ENCODE data around the gene P4HA2. TPM values are rescaled to one million over a fixed set of nuclear protein-coding genes. Genes with fewer than 3 reads are reported as not detected.

Gene P4HA2
- polyA plus RNA-seq, 1 donor (not counting 4 experiments of a cell fraction or from before 2014, with no cell fraction given), result 93.6 TPM

- no peak for FAIRE-seq
- H3K9ac ChIP-seq (ENCODE audit: control insufficient read depth, extremely low read depth, insufficient read depth, low read length), result no peak overlapping the region
- H3K4me3 ChIP-seq (ENCODE audit: control insufficient read depth in 2 of 3, extremely low read depth in 1 of 3, insufficient read depth in 2 of 3, low read depth in 1 of 3, low read length in 3 of 3), result no peak overlapping the region
- TF ChIP-seq EZH2 (IDR thresholded peaks at IDR 0.05; ENCODE audit: low read length), result no peak
- no peak for TF ChIP-seq CTCF (optimal IDR thresholded peaks at IDR 0.05 in 1 of 3, IDR thresholded peaks at IDR 0.05 in 1 of 3, conservative IDR thresholded peaks at IDR 0.05 in 1 of 3; ENCODE audit: extremely low read depth in 1 of 3, insufficient read depth in 2 of 3, low read length in 3 of 3)
- peaks cover 5% of the 10 kb centered on the region for H3K9me3 ChIP-seq (ENCODE audit: control insufficient read depth, low read depth, low read length)
- H3K4me2 ChIP-seq (ENCODE audit: control insufficient read depth, extremely low read depth, insufficient read depth, low read depth, low read length), result no peak overlapping the region
- H3K9me1 ChIP-seq (ENCODE audit: control insufficient read depth, extremely low read depth, insufficient read depth, low read length), result no peaks in the 10 kb centered on the region
- H2AFZ ChIP-seq (ENCODE audit: control insufficient read depth, low read length), result no peak overlapping the region
- no peaks in the 10 kb centered on the region for H3K79me2 ChIP-seq (ENCODE audit: control insufficient read depth, insufficient read depth, low read length)
- H3K27ac ChIP-seq (ENCODE audit: control insufficient read depth, insufficient read depth, low read length), result no peak overlapping the region
- peaks cover 7% of the 10 kb centered on the region for H3K27me3 ChIP-seq (ENCODE audit: control insufficient read depth, extremely low read depth, insufficient read depth, low read length)
- no peak for DNase-seq (ENCODE audit: low read depth, low spot score)
- dilution Hi-C loops (cut with MboI; ENCODE audit: extremely low pct_ligation_motif_present, low sequenced_read_pairs), result no loop called here
- H3K4me1 ChIP-seq (ENCODE audit: control insufficient read depth, extremely low read depth, insufficient read depth, low read length), result peaks cover 5% of the 10 kb centered on the region
- no peaks in the 10 kb centered on the region for H3K36me3 ChIP-seq (ENCODE audit: control insufficient read depth in 2 of 2, extremely low read depth in 1 of 2, insufficient read depth in 2 of 2, low read length in 2 of 2)
- H4K20me1 ChIP-seq (ENCODE audit: control insufficient read depth, extremely low read depth, insufficient read depth, low read length), result no peaks in the 10 kb centered on the region
Measured at GRCh38 chr5:132143148-132143547, 84.5 kb downstream of the P4HA2 start.

DNA sequence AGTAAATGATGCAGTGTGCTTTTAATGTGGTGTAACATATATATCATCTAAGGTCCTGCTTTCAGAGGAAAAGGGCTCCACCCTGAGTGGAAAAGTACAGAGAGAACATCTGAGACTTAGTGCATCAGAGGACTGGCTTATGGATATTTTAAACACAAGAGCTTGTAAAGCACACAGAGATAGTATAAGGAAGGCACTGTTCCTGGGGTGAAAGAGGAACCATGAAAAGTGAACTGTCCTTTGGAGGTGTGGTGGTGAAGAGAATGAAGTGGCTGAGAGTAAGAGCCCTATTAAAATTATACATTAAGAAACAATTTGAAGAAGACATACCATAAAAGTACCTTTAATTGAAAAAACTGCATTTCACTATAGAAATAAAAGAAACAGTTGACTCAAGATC, 85.2 kb downstream of the P4HA2 start:
- Histone ChIP-seq H3K4me1 (ENCODE audit: control insufficient read depth, extremely low read depth, insufficient read depth, low read length) (peaks cover 11% of the 10 kb centered on the region), H3K9ac (ENCODE audit: control insufficient read depth, extremely low read depth, insufficient read depth, low read length) (no peak overlapping the region), H3K27ac (ENCODE audit: control insufficient read depth, insufficient read depth, low read length) (no peak overlapping the region), H3K4me2 (ENCODE audit: control insufficient read depth, extremely low read depth, insufficient read depth, low read depth, low read length) (no peak overlapping the region), H4K20me1 (ENCODE audit: control insufficient read depth, extremely low read depth, insufficient read depth, low read length) (no peaks in the 10 kb centered on the region), H2AFZ (ENCODE audit: control insufficient read depth, low read length) (no peak overlapping the region), H3K9me1 (ENCODE audit: control insufficient read depth, extremely low read depth, insufficient read depth, low read length) (no peaks in the 10 kb centered on the region), H3K79me2 (ENCODE audit: control insufficient read depth, insufficient read depth, low read length) (no peaks in the 10 kb centered on the region), H3K36me3 (ENCODE audit: control insufficient read depth in 2 of 2, extremely low read depth in 1 of 2, insufficient read depth in 2 of 2, low read length in 2 of 2) (no peaks in the 10 kb centered on the region), H3K4me3 (ENCODE audit: control insufficient read depth in 2 of 3, extremely low read depth in 1 of 3, insufficient read depth in 2 of 3, low read depth in 1 of 3, low read length in 3 of 3) (no peak overlapping the region), H3K9me3 (ENCODE audit: control insufficient read depth, low read depth, low read length) (peaks cover 5% of the 10 kb centered on the region), H3K27me3 (ENCODE audit: control insufficient read depth, extremely low read depth, insufficient read depth, low read length) (peaks cover under 1% of the 10 kb centered on the region)
- TF ChIP-seq CTCF (optimal IDR thresholded peaks at IDR 0.05 in 1 of 3, IDR thresholded peaks at IDR 0.05 in 1 of 3, conservative IDR thresholded peaks at IDR 0.05 in 1 of 3; ENCODE audit: extremely low read depth in 1 of 3, insufficient read depth in 2 of 3, low read length in 3 of 3) (no peak), EZH2 (IDR thresholded peaks at IDR 0.05; ENCODE audit: low read length) (no peak)
- FAIRE-seq (no peak), DNase-seq (ENCODE audit: low read depth, low spot score) (no peak)
- dilution Hi-C loops (cut with MboI; ENCODE audit: extremely low pct_ligation_motif_present, low sequenced_read_pairs), result no loop called here

Small RNA genes lying within 50 kb of the gene (small RNA-seq; reads per million reads assigned to genes)
- 0 reads per million in 3 experiments for gene AC063976.4 (ENCODE audit: insufficient read length in 3 of 3, low read depth in 3 of 3, low replicate concordance in 1 of 3)

Other genes with a start within 250 kb of the P4HA2 start
- gene ACSL6, start 216.2 kb downstream of the P4HA2 start, polyA plus RNA-seq, result 0.18 to 0.22 TPM (median 0.18 TPM) in 3 replicates
- not detected in 3 replicates for gene IL3, start 167.2 kb downstream of the P4HA2 start, polyA plus RNA-seq
- gene CSF2, start 154.1 kb downstream of the P4HA2 start, polyA plus RNA-seq, result 6.9 to 9.2 TPM (median 7.2 TPM) in 3 replicates
- 38.3 to 81.8 TPM (median 79.3 TPM) in 3 replicates for gene PDLIM4, start 29.8 kb upstream of the P4HA2 start, polyA plus RNA-seq
- gene SLC22A4, start 66.5 kb upstream of the P4HA2 start, polyA plus RNA-seq, result 1.00 to 1.5 TPM (median 1.4 TPM) in 3 replicates
- 14.8 to 23.0 TPM (median 21.5 TPM) in 3 replicates for gene SLC22A5, start 141.9 kb upstream of the P4HA2 start, polyA plus RNA-seq